ENCODE measurements around the gene LOXL3.

GRCh38 chr2:74544634-74545033, 9.1 kb downstream of the LOXL3 start:
- TF ChIP-seq CTCF (IDR thresholded peaks at IDR 0.05) (peak in 1 of 5 experiments; percentile 13), POLR2A (IDR thresholded peaks at IDR 0.05) (no peak), EP300 (IDR thresholded peaks at IDR 0.05; ENCODE audit: low read depth) (no peak), POLR2AphosphoS5 (IDR thresholded peaks at IDR 0.05) (no peak)
